Lower leg skin (tissue), 3 donors: Measurements from ENCODE around the gene MAP2K1.

Experiments used
- CTCF ChIP-seq, 3 donors: fragments of 450-650 bp; IDR thresholded peaks; one replicate each; pipeline ENCODE4 v1.5.1; 2016; ENCODE audit warnings: antibody characterized with exemption in 3 of 3, mild to moderate bottlenecking in 3 of 3, moderate library complexity in 2 of 3
- POLR2A ChIP-seq, 2 donors: fragments of 450-650 bp; IDR thresholded peaks; one replicate each; pipeline ENCODE4 v1.6.1; 2016 to 2017; ENCODE audit warnings: antibody characterized with exemption in 2 of 2, mild to moderate bottlenecking in 1 of 2, moderate library complexity in 1 of 2

GRCh38 chr15:66452971-66453580 lies 66.4 kb downstream of the MAP2K1 start:
- TF ChIP-seq CTCF (IDR thresholded peaks at IDR 0.05) = no peak
- no peak for TF ChIP-seq POLR2A (IDR thresholded peaks at IDR 0.05)
